ENCODE data around the gene C8G.
A peak's percentile ranks its signal among the peaks of the same experiment; 100 is the strongest.

Gene C8G

DNA sequence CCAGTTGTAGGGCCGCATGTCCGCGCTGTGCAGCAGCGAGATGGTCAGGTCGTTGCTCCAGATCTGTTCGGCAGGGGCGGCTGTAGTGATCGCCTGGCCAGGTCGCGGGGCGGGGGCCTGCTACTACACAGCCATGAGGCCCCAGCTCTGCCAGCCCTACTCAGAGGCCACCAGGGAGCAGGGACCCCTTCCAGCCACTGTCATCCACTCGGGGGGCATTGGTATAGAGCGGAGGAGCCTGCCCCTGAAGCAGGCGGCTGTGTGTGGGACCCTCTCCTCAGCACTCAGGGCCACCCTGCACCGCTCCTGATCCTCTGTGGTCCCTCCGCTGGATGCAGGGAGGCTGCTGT, 2.2 kb upstream of the C8G start:
- no peak for DNase-seq

DNA sequence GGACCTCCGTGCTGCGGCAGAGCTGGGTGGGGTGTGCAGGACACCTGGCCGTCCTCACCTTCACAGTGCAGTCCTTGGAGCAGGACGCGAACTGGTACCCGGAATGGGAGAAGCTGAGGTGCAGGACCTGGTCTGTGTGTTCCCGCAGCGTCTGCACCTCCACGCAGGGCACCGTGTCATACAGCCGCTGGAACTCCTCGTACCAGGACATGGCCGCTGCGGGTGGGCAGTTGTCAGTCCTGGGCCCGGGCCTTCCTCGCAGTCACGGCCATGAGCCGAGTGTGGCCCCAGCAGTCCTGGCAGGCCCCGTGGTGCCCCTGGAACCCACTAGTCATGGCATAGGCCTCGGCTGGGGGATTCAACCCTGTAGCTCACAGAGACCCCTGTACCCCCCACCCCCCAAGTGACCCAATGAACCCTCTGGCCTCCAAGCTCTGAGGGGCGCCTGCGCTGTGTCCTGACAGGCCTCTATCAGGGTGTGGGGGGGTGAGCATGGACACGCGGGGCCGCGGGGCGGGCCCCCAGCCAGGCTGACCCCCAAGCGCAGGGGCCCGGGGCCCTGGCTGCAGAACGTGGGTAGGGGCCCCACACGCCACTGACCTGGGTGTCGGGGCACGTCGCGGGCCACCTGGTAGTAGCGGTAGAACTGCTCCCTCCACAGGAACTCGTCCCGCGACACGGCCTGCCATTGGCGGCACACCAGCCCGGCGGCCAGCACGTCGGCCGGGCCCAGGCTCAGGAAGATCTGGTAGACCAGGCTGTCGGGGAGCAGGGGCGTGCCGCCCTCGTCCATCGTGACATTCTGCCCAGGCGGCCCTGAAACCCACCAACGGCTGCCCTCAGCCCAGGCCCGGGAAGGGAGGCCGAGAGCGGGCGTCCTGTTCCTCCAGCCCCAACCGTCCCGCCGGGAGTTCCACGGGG, 1.5 kb upstream of the C8G start:
- DNase-seq, result no peak

DNA sequence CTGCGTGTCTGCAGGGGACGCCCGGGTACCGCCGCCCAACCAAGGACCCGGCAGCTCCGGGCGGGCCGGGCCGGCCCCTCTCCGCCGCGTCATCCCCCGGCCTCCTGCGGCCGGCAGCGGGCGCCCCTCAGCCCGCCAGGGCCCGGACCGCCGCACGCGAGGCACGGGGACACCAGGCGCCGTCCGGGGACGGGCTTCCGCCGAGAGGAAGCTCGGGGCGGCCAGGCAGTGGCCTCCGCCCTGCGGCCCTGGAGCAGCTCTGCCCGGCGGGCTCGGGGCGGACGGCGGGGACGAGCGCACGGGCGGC, 878 bp upstream of the C8G start:
- no peak for DNase-seq

- DNase-seq, result no peak
Observed at GRCh38 chr9:136945333-136946227, 537 bp downstream of the C8G start.

DNA sequence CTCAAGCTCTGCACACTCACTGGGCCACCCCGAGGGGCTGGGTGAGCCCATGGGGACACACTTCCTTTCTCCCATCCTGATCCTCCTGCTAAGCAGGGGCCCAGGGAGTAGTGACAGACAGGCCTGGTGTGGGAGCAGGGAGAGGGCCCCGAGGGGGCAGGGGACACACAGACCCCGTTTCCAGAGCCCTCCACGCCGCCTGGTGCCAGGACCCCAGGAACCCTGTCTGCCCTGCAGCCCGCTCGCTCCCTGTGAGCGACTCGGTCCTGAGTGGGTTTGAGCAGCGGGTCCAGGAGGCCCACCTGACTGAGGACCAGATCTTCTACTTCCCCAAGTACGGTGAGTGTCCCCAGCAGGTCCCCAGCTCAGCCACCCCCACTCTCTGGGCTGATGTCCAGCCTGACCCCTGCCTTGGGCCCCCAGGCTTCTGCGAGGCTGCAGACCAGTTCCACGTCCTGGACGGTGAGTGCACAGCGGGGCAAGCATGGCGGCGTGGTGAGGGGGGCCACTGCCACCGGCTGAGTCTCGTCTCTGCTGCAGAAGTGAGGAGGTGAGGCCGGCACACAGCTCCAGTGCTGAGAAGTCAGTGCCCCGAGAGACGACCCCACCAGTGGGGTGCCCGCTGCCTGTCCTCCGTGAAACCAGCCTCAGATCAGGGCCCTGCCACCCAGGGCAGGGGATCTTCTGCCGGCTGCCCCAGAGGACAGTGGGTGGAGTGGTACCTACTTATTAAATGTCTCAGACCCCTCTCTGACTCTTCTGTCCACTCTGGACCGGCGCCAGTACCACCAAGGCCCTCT, 1.4 kb downstream of the C8G start:
- no peak for DNase-seq

DNA sequence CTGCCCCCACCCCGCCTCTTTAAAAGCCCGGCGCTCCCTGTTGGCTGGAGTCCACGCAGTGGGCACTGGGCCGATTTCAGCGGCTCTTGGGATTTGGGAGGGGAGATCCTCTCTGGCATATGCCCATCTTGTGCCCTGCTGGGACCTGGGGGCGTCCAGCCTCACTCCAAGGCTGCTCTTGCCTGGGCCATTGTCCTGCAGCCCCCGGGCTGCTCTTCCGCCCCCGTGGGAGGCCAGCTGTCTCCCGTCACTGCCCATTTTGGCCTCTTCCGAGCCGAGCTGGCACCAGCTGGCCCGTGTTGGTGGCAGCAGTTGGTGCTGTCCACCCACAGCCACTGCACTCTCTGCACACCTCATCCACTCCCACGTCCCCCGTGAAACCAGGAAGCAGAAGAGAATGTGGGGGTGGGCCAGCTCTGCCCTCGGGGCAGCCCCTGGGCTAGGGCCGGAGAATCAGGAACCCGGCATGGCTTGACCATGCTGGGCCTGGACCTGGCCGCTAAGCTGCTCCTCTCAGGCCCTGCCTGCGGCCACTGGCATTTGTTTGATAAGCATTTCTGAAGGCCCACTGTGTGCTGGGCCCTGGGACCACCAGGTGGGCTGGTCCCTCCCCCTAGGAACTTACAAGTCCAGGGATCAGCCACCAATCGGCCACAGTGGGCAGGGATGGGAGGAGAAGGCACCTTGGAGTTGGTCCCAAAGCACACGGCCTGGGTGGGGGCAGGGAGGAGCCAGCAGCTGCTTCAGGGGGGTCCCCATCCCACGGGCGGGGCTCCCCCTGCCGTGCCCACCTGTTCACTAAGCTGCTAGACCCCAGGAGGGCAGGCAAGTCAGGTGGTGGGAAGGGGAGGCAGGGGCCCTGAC, 2.2 kb downstream of the C8G start:
- no peak for DNase-seq

DNA sequence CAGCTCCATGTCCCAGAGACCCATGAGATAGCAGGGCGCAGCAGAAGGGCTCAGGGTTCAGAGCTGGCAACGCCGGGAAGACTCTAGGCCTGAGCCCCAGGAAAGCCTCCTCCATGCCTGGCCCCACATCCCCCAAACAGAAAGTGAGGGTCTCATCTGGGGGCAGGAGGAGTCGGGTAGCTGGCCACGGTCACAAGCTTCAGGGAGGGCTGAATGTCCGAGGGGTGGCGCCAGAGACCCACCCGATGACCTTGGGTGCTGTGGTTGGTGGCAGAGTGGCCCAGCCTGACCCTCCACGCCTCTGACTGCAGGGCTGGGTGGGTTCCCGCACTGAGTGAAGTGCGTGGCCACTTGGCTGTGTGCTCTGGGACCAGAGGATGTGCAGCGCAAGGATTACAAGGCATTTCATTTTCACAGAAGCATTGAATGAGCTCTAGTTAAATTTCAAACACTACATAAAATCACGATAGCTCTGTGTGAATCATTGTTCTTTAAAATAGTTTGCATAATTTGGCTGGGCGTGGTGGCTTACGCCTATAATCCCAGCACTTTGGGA, 3.0 kb downstream of the C8G start:
- no peak for DNase-seq

- DNase-seq, result no peak
Observed at GRCh38 chr9:136949239-136949816, 4.3 kb downstream of the C8G start.

DNA sequence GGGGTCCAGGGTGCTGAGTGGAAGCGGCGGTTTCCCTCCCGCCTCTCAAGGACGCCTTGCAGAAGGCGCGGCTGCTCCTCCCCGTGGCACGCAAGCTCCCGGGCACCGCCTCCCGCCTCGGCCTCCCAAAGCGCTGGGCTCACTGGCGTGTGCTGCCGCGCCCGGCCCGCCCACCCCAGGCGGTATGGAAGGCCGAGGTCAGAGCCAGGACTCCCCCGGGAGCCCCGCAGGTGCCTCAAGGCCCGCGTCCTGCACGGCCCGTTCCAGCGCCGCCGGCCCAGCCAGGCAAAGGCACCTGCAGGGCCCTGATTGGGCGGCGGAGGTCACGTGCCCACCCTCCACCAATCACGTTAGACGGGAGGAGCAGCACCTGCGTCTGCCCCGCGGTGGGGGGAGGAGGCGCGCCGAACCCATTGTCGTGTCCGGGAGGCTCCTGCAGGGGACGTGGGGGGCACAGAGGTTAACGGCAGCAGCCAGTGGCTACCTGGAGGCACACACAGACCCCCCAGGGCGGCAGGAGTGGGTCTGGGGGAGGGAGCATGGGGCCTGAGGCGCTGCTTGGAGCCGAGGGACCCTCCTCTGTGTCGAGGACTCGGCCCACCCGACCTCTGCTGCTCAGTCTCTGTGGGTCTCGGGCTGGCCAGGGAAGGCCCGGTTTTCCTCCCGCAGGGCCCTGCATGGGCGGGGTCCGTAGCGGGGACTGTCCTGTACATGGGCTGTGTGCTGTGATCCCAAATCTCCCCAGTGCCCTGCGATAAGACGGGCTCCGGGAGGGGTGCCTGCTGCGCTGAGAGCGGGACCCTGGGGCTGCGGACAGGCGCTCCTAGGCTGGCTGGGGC, 5.0 kb downstream of the C8G start:
- peak; percentile 94 for DNase-seq

DNA sequence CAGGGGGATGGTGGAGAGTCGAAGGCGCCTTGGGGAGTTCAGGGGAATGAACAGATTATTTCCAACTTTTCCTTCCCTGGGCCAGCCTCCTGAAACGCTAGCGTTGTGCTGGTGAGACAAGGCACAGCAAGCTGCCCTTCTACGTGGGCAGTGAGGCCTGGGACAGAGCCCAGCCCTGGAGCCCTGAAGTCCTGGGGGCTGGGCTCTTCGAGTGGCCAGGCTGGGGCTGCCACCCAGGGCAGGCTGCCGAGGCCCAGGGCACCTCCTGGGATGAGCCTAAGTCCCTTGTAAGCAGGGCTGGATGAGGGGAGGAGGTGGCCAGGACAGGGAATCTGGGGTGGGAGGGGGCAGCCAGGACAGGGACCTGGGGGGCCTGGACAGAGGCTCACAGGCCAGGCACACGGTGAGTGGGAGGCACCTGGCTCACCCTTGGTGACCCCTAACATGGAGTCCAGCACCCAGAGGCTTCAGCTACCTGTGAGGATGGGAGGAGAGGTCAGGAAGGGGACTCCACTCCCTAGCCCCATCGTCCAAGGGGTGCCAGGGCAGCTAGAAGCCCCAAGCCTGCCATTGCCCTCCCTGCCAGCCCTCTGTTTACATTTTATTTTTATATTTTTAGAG, 5.7 kb downstream of the C8G start:
- no peak for DNase-seq

DNA sequence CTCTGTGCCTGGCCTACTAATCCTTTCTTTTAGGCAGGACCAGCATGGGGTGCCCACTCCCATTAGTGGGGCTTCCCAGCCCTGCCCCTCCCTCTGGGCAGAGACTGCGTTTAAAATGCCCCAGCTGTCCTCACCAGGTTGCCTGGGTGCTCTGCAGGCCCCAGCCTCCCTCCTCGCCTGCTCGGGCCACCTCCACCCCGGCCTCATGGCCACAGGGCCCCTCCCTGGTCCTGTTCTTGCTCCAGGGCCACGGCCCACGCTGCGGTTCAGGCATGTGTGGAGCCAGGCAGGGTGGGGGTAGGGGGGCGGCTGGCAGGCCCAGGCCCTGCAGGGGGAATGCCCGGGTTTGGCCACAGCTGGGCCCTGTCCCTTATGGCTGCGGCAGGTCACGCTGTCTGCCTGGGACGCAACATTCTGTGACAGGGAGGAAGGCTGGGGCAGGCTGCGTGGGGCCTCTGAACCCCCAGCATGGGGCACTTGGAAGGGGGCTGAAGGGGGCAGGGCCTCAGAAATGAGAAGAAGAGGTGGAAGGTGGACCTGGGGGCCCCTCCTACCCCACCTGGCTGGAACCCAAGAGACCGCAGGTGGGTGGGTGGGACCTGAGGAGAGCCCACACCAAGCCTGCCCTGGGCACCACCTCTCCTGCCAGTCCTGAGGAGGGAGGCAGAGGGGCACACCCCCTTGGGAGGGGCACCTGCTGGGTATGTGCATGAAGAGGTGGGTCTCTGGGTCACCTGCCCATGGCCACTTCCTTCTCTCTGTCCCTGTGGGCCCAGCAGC, 6.7 kb downstream of the C8G start, which contains the start of gene LCN12:
Gene LCN12 (plus strand): TSS at position 733 of the 780 bp plus-strand sequence. CDS start 55 bp downstream, outside the sequence.
- DNase-seq, result no peak

DNA sequence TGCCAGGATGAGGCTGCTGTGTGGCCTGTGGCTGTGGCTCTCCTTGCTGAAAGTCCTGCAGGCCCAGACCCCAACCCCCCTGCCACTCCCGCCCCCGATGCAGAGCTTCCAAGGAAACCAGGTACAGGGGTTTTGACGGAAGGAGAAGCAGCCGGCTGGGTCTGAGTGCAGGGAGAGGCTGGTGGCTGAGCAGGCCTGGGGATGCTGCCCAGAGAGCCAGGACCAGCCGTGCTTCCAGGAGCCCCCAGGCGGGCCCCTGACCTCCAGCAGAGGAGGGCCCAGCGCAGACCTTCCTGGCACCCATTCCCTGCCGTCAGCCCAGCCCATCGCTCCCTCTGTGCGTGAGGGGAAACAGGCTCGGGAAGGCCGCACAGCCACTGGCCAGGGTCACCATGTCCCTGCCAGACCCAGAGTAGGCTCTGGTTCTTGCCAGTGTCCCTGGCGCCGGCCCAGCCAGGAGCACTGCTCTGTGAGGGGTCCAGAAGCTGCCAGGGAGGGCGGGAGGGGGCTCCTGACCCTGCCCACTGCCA, 7.3 kb downstream of the C8G start:
- DNase-seq, result no peak

DNA sequence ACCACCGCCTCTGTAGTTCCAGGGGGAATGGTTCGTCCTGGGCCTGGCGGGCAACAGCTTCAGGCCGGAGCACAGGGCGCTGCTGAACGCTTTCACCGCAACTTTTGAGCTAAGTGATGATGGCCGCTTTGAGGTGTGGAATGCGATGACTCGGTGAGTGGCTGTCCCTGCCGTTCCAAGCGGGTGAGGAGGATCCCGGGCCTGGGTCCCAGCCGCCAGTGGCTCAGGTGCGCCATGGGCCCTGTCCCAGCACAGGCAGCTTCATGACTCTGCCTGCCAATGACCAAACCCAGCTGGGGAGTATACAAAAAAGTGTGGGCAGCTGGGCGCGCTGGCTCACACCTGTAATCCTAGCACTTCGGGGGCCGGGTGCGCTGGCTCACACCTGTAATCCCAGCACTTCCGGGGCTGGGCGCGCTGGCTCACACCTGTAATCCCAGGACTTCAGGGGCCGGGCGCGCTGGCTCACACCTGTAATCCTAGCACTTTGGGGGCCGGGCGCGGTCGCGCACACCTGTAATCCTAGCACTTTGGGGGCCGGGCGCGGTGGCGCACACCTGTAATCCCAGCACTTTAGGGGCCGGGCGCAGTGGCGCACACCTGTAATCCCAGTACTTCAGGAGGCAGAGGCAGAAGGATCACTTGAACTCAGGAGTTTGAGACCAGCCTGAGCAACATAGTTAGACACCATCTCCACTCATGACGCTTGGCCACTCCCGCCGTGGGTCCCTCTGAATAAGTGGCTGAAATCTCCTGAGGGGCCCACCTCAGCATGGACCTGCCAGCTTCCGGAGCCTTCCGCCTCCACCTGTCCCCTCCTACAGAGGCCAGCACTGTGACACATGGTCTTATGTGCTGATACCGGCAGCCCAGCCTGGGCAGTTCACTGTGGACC, 8.1 kb downstream of the C8G start:
- no peak for DNase-seq

DNA sequence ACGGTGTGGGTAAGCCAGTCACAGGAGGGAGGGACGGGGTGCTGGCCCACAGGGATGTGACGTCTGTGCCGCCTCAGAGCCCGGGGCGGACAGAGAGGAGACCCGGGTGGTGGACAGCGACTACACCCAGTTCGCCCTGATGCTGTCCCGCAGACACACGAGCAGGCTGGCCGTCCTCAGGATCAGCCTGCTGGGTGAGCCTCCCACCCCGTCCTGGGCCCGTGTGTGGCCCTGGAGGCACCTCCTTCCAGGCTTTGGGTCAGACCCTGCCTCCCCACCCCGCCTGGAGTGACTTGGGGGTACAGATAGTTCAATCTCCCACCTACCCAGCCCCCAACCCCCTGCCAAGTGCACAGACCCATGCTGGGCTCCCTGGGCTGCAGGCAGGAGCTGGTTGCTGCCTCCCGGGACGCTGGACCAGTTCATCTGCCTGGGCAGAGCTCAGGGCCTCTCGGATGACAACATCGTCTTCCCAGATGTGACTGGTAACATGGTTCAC, 8.8 kb downstream of the C8G start:
- no peak for DNase-seq

DNA sequence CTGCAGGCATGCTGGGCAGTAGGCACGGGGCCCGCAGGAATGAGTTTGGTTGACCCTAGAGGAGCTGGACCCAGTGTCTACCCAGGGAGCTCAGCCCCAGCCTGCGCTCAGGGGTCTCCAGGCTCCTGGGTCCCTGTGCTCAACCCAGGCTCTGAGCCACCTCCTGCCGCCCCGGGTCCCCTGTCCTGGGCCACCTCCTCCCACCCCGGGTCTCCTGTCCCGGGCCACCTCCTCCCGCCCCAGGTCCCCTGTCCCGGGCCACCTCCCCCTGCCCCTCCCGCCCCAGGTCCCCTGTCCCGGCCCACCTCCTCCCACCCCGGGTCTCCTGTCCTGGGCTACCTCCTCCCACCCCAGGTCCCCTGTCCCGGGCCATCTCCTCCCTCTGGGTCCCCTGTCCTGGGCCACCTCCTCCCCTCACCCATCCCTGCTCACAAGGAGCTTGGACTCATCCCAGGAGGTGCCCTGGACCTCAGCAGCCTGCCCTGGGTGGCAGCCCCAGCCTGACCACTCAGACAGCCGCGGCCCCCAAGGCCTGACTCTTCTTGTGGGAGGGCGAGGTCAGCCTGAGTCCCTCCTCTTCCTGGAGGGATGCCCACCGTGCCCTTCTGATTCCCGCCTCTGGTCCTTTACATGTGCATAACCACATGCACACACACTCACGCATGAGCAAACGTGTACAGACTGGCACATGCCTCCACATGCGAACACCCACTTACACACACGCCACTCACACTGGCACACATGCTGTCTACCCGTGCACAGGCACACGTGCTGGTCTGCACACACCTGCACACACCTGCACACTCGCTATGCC, 9.4 kb downstream of the C8G start:
- DNase-seq, result no peak

- no peak for DNase-seq
Observed at GRCh38 chr9:136955202-136955942, 10.3 kb downstream of the C8G start.
